UCSD-AML1 (cell line): ENCODE measurements around the gene RAC2.

Experiments
- DNase-seq: peaks from one replicate; lab custom pipeline; 2025; ENCODE audit not compliant: unreplicated experiment; lab: John Stamatoyannopoulos, UW

RAC2 gene

DNA sequence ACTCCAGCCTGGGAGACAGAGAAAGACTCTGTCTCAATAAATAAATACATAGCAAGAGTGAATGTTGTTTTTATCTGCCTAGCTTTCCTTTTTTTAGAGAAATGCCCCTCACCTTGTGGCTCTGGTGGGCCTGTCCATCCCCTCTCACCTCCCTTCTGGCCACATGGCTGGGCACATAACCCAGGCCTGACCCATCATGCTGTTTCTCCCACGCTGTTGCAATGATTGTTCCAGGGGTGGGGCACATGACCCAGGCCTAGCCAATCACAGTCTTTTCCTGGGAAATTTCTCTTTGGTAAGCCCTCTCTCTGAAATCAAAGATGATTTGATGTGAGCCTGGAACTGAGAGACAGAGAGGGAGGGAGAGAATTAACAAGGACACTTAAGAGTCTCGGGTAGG lies 32.7 kb upstream of the RAC2 start:
- DNase-seq, result no peak

- no peak for DNase-seq
Measured at GRCh38 chr22:37275622-37276021, 31.6 kb upstream of the RAC2 start.

GRCh38 chr22:37275134-37275533 lies 31.1 kb upstream of the RAC2 start:
- no peak for DNase-seq

GRCh38 chr22:37274380-37274862 lies 30.4 kb upstream of the RAC2 start:
- DNase-seq, result peak; percentile 66

GRCh38 chr22:37273846-37274225 lies 29.8 kb upstream of the RAC2 start:
- no peak for DNase-seq

DNA sequence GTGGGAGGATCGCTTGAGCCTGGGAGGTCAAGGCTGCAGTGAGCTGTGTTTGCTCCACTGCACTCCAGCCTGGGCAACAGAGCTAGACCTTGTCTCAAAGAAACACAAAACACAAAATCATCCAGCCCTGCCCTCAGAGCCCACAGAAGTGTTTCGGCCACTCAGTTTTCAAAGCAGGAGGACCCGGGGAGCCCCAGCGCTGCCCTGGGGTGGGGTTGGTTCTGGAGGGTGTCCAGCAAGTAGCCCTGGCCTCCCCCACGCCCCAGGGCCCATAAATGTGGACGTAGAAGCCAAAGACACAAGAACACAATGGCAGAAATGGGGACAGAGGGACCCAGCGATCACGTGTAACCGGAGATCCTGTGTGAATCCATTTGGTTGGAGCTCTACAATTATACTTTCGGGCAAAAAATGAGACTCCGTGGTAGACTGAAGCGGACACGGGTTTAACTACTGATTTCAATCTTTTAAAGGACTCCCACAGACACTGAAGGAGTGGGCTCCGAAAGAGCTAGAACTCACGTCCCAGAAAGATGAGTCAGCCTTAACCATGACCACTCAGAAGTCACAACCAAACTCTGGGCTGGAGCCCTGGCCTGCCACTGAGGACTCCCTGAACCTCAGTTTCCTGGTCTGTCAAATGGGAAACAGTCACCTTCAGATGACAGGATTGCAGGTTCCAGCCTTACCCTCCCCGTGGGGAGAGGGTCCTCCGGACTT lies 29.2 kb upstream of the RAC2 start:
- peak; percentile 26 for DNase-seq

- peak; percentile 27 for DNase-seq
Measured at GRCh38 chr22:37270928-37271650, 27.0 kb upstream of the RAC2 start.

GRCh38 chr22:37269936-37270678 lies 26.0 kb upstream of the RAC2 start:
- DNase-seq, result no peak

DNA sequence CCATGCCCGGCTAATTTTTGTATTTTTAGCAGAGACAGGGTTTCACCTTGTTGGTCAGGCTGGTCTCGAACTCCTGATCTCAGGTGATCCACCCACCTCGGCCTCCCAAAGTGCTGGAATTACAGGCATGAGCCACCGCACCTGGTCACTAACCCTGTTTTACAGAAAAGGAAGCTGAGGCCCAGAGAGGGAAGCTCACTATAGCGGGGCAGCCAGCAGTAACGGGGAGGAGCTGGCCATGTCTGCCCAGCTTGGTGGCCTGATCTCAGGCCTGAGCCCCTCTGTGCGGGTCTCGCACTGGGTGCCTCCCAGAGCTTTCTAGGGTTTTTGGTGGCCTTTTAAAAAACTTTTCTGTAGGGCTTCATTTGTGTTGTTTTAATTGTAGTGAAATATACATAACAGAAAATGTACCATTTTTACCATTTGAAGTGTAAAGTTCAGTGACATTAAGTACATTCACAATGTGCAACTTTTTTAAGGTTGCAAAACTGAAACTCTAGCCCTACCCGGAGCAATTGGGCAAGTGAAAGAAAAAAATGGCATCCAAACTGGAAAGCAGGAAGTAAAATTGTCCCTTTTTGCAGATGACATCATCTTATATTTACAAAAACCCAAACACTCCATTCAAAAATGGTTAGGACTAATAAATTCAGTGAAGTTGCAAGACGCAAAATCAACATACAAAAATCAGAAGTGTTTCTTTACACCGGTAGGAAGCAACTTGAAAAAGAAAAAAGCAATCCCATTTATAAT lies 23.8 kb upstream of the RAC2 start:
- no peak for DNase-seq

DNA sequence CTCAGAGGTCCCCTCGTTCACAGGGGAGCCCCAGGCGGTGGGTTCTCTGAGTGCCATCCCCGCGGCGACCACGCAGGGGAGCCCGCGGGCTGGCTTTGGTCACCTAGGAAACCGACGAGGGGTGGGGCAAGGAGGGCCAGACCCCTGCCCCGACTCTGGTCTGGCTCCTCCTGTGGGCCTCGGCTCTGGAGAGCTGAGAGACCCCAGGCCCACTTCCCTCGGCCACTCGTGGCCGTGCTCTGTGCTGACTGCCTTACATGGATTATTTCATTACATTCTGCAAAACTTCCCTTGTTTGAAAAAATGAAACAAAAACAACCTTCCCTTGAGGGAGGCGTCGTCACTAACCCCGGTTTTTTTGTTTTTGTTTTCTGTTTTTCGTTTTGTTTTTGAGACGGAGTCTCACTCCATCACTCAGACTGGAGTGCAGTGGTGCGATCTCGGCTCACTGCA lies 23.1 kb upstream of the RAC2 start:
- DNase-seq, result peak; percentile 70

- DNase-seq, result no peak
Measured at GRCh38 chr22:37266581-37267134, 22.6 kb upstream of the RAC2 start.

GRCh38 chr22:37263966-37264887 lies 20.2 kb upstream of the RAC2 start:
- DNase-seq, result no peak

DNA sequence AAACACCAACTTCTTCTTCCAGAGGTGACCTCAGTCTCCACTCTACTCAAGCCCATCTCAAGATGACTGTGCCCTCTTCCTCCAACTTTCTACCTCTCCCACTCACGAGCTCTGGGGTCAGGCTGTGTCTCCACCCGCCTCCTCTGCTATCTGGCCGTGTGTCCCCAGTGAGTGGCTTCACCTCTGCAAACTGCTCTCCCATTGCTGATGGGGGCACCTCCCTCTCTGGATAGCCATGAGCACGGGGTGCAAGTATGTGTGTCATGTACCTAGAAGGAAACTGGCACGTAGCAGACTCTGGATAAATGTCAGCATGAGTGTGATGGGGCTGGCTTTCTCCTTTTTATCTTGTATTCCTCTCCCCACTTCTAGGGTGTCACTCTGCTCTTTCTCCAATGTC lies 18.3 kb upstream of the RAC2 start:
- DNase-seq, result no peak

- peak; percentile 51 for DNase-seq
Measured at GRCh38 chr22:37260901-37261336, 16.9 kb upstream of the RAC2 start.

DNA sequence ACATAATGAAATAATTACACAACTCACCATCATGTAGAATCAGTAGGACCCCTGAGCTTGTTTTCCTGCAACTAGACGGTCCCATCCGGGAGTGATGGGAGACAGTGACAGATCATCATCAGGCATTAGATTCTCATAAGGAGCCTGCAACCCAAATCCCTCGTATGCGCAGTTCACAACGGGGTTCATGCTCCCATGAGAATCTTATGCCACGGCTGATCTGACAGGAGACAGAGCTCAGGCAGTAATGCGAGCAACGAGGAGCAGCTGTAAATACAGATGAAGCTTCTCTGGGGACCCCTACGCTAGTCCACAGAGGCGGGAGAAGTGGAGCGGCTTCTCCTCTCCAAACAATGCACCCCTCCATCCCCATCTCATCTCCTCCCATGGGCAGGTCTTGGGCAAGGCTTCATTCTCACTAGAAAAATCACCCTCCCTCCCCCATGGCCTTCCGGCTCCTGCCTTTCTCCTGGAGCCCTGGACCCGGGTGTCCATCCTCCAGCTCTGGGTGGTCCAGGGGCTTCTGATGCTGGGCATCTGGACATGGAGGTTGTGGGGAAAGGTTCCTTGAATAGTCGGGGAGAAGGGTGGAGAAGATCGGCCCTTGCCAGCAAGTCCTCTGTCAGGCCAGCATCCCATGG lies 16.2 kb upstream of the RAC2 start:
- no peak for DNase-seq

GRCh38 chr22:37259540-37260029 lies 15.5 kb upstream of the RAC2 start:
- peak; percentile 62 for DNase-seq

DNA sequence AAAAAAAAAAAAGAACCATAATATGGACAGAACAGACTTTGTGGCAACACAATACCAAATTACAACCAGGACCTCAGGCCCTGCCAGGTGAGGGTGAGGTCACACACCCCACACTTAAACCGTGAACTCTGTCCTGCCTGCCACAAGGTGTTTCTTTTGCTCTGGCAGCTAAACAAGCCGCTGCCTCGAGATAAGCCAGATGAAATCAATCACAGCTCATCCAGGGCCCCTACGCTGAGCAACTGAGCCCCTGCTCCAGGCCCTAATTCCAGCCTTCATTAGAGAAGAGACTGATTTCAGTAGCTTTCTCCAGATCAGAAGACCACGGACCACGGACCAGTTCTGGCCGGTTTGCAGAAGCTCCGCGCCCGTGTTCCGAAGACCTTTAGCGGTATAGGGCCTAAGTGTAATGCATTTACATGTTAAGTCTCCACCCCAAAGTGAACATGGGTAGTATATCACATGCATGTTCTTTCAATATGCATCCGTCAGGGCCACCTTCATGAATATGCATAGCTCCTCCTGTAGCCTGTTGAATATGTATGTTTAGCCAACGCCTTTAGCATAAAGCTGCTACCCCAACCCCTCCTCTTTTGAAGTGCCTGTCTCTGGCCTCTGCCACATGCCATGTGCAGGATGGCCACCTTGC lies 14.8 kb upstream of the RAC2 start:
- DNase-seq, result no peak

- DNase-seq, result no peak
Measured at GRCh38 chr22:37258005-37258752, 14.1 kb upstream of the RAC2 start.
